Measurements from ENCODE around the gene UBTFL1. TPM values are rescaled to one million over a fixed set of nuclear protein-coding genes. Genes with fewer than 3 reads are reported as not detected.

The UBTFL1 gene
- total and polyA plus RNA-seq, 2 of the 8 experiments (the other 6 are each of a cell fraction or from before 2014, with no cell fraction given) = not detected

DNA sequence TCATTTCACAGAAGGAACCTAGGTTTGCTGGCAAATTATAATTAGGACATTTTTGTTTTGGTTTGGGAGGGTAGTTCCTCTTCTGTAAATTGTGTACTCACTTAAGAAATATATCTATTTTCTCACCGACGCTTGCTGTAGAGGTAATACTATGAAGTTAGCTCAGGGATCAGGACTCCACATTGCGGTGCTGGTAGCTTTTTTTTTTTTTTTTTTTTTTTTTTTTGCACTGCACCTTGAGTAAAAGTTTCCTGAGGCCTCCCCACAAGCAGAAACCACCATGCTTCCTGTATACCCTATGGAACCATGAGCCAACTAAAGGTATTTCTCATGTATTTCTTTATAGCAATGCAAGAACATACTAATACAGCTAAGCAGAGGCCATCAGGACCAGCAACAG lies 14.7 kb downstream of the UBTFL1 start:
- H3K36me3 ChIP-seq (ENCODE audit: control insufficient read depth in 2 of 4, insufficient read depth in 4 of 4, low read length in 3 of 4) = no peaks in the 10 kb centered on the region
- DNase-seq (ENCODE audit: low read depth in 1 of 2, low spot score in 2 of 2) = no peak
- H3K79me2 ChIP-seq (ENCODE audit: control insufficient read depth in 1 of 2, insufficient read depth in 2 of 2, low read length in 2 of 2) = no peaks in the 10 kb centered on the region
- H2BK5ac ChIP-seq (ENCODE audit: low read depth, low read length) = no peak overlapping the region
- no peak overlapping the region for H2AFZ ChIP-seq (ENCODE audit: low read length)
- no peak overlapping the region for H3K9ac ChIP-seq (replicated peaks in 1 of 4; ENCODE audit: extremely low read depth in 1 of 4, low read depth in 3 of 4, low read length in 3 of 4)
- H3K18ac ChIP-seq (ENCODE audit: extremely low read depth, low read length) = no peak overlapping the region
- no peak overlapping the region for H3K4ac ChIP-seq (replicated peaks; ENCODE audit: insufficient read length, low read depth, low read length)
- H3K27me3 ChIP-seq (replicated peaks in 1 of 4; ENCODE audit: control insufficient read depth in 3 of 4, extremely low read depth in 1 of 4, insufficient read depth in 3 of 4, low read length in 3 of 4) = no peaks in the 10 kb centered on the region
- no peak overlapping the region for H2BK12ac ChIP-seq (ENCODE audit: low read depth, low read length)
- no peak overlapping the region for H3K4me2 ChIP-seq (ENCODE audit: insufficient read depth in 1 of 2, low read depth in 2 of 2, low read length in 2 of 2)
- H4K91ac ChIP-seq (replicated peaks; ENCODE audit: insufficient read length, low read length) = no peak overlapping the region
- ChIA-PET CTCF (ENCODE audit: partially characterized antibody) (no interaction called here), POLR2A (ENCODE audit: partially characterized antibody) (no interaction called here)
- no peak overlapping the region for H2AK5ac ChIP-seq (ENCODE audit: low read depth, low read length)
- no peaks in the 10 kb centered on the region for H3K9me3 ChIP-seq (ENCODE audit: insufficient read depth in 2 of 2, low read depth in 1 of 2, low read length in 1 of 2)
- no peaks in the 10 kb centered on the region for H4K20me1 ChIP-seq (replicated peaks in 1 of 2; ENCODE audit: control insufficient read depth in 1 of 2, insufficient read depth in 2 of 2, low read length in 2 of 2)
- H2BK120ac ChIP-seq (replicated peaks; ENCODE audit: low read depth, low read length) = no peak overlapping the region
- H3K14ac ChIP-seq (ENCODE audit: insufficient read length) = no peak overlapping the region
- no peak overlapping the region for H3K23ac ChIP-seq (ENCODE audit: insufficient read length)
- H2BK20ac ChIP-seq (ENCODE audit: low read length) = no peak overlapping the region
- no peak overlapping the region for H3K56ac ChIP-seq (replicated peaks; ENCODE audit: insufficient read length, low read depth, low read length)
- no peak for FAIRE-seq
- no peak overlapping the region for H4K8ac ChIP-seq (ENCODE audit: extremely low read depth, insufficient read depth, low read length)
- H3K27ac ChIP-seq (ENCODE audit: low read depth, low read length) = no peak overlapping the region
- 92% methylated on average over 3 of the region's 3 CpGs; no CpG with 5 or more reads in 1 of the 2 experiments for WGBS, 2 experiments (ENCODE audit: extremely low coverage in 1 of 2, insufficient coverage in 1 of 2, insufficient read length in 1 of 2, insufficient replicate concordance in 2 of 2, low coverage in 1 of 2, low lambda C conversion rate in 2 of 2, missing lambda C conversion rate in 1 of 2)
- no peak overlapping the region for H2BK15ac ChIP-seq (ENCODE audit: low read length)
- H3K79me1 ChIP-seq (ENCODE audit: low read depth, low read length) = no peaks in the 10 kb centered on the region
- no peaks in the 10 kb centered on the region for H3K4me1 ChIP-seq (replicated peaks in 1 of 4; ENCODE audit: control insufficient read depth in 3 of 4, insufficient read depth in 4 of 4, low read length in 3 of 4)
- H3K23me2 ChIP-seq (ENCODE audit: low read depth, low read length) = no peaks in the 10 kb centered on the region
- H3K4me3 ChIP-seq (ENCODE audit: extremely low read depth in 1 of 4, insufficient read depth in 2 of 4, low read depth in 3 of 4, low read length in 4 of 4) = no peak overlapping the region
- H4K5ac ChIP-seq (ENCODE audit: insufficient read length, low read depth, low read length) = no peak overlapping the region
- TF ChIP-seq CBX8 (IDR thresholded peaks at IDR 0.05; ENCODE audit: borderline replicate concordance, low read depth, low read length) (no peak), RFX5 (IDR thresholded peaks at IDR 0.05; ENCODE audit: borderline replicate concordance, low read depth, low read length) (no peak), CREB1 (IDR thresholded peaks at IDR 0.05) (no peak), FOSL1 (IDR thresholded peaks at IDR 0.05; ENCODE audit: insufficient read depth, low read depth, low read length) (no peak), POLR2A (IDR thresholded peaks at IDR 0.05; ENCODE audit: control extremely low read depth in 1 of 2, low read depth in 2 of 2, low read length in 2 of 2) (no peak), KDM5A (IDR thresholded peaks at IDR 0.05; ENCODE audit: low read length) (no peak), TCF12 (IDR thresholded peaks at IDR 0.05; ENCODE audit: low read depth, low read length) (no peak), KDM4A (IDR thresholded peaks at IDR 0.05; ENCODE audit: low read depth, low read length, severe bottlenecking) (no peak), TBP (IDR thresholded peaks at IDR 0.05; ENCODE audit: low read depth, low read length) (no peak), CTBP2 (IDR thresholded peaks at IDR 0.05; ENCODE audit: borderline replicate concordance, insufficient read depth, insufficient read length, low read length) (no peak), SRF (IDR thresholded peaks at IDR 0.05; ENCODE audit: low read depth, low read length) (no peak)
- TF ChIP-seq, protein P1, sequence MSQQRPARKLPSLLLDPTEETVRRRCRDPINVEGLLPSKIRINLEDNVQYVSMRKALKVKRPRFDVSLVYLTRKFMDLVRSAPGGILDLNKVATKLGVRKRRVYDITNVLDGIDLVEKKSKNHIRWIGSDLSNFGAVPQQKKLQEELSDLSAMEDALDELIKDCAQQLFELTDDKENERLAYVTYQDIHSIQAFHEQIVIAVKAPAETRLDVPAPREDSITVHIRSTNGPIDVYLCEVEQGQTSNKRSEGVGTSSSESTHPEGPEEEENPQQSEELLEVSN (IDR thresholded peaks at IDR 0.05) = no peak
